Endothelial cell of umbilical vein (primary cell): Measurements from ENCODE around the gene CCM2.

ENCODE experiments used
- CTCF ChIP-seq, 2 donors: IDR thresholded peaks; 1 replicate in 1 of 2; 2 replicates in 1 of 2; pipeline ENCODE4 v1.5.1; 2011; ENCODE audit warnings: low read length in 2 of 2, mild to moderate bottlenecking in 2 of 2, moderate library complexity in 2 of 2, control low read depth in 1 of 2, inconsistent platforms in 1 of 2, low read depth in 1 of 2; ENCODE audit not compliant: insufficient read depth in 1 of 2; ENCODE audit errors: extremely low read depth in 1 of 2
- POLR2AphosphoS5 ChIP-seq: IDR thresholded peaks from 2 replicates; pipeline ENCODE4 v1.6.1; 2012; ENCODE audit warnings: low read depth, mild to moderate bottlenecking, control low read depth, low read length, moderate library complexity; ENCODE audit not compliant: insufficient read depth

- TF ChIP-seq CTCF (IDR thresholded peaks at IDR 0.05; ENCODE audit: extremely low read depth in 1 of 2, insufficient read depth in 1 of 2, low read depth in 1 of 2, low read length in 2 of 2) = no peak
- no peak for TF ChIP-seq POLR2AphosphoS5
Observed at GRCh38 chr7:45119550-45119949, 119.5 kb downstream of the CCM2 start.
